Mesendoderm (in vitro differentiated cells): ENCODE data around the gene ATE1.
"Not testable (repeated sequence)": the region's sequence is repeated elsewhere in the genome, so short reads cannot be mapped to it uniquely, and the experiment has no call there.

Source experiments
- DNase-seq: peaks from one replicate; pipeline ENCODE4 v3.0.0; 2013
- H2AK5ac ChIP-seq: 2 replicates; pipeline ENCODE4 v1.6.1; 2013; ENCODE audit warnings: low read length, inconsistent platforms
- H2BK120ac ChIP-seq: 2 replicates; pipeline ENCODE4 v1.6.1; 2013; ENCODE audit warnings: low read depth, mild to moderate bottlenecking, low read length, moderate library complexity, mixed read lengths
- H2BK15ac ChIP-seq: replicated peaks from 2 replicates; pipeline ENCODE4 v1.6.1; 2013; ENCODE audit warnings: low read depth, mild to moderate bottlenecking, moderate library complexity
- H2BK5ac ChIP-seq: 2 replicates; pipeline ENCODE4 v1.6.1; 2013; ENCODE audit warnings: low read length, inconsistent platforms
- H3K18ac ChIP-seq: 2 replicates; pipeline ENCODE4 v1.6.1; 2013; ENCODE audit warnings: mild to moderate bottlenecking, low read length, mixed read lengths
- H3K23ac ChIP-seq: one replicate; pipeline ENCODE4 v1.6.1; 2013; ENCODE audit warnings: low read length
- H3K27ac ChIP-seq: 2 replicates; pipeline ENCODE4 v1.5.1; 2013; ENCODE audit warnings: low read depth, mild to moderate bottlenecking, inconsistent platforms, low read length, moderate library complexity
- H3K27me3 ChIP-seq: 2 replicates; pipeline ENCODE4 v1.6.1; 2013; ENCODE audit warnings: low read length, control low read depth, mild to moderate bottlenecking, inconsistent platforms; ENCODE audit not compliant: insufficient read depth, poor library complexity
- H3K36me3 ChIP-seq: 2 replicates; pipeline ENCODE4 v1.6.1; 2013; ENCODE audit warnings: low read length, inconsistent platforms; ENCODE audit not compliant: control insufficient read depth, insufficient read depth
- H3K4ac ChIP-seq: one replicate; pipeline ENCODE4 v1.6.1; 2013; ENCODE audit warnings: low read depth, mild to moderate bottlenecking, low read length, moderate library complexity
- H3K4me1 ChIP-seq: 2 replicates; pipeline ENCODE4 v1.6.1; 2013; ENCODE audit warnings: low read depth, low read length, inconsistent platforms; ENCODE audit not compliant: control insufficient read depth
- H3K4me2 ChIP-seq: 2 replicates; pipeline ENCODE4 v1.6.1; 2013; ENCODE audit warnings: low read length
- H3K4me3 ChIP-seq: 2 replicates; pipeline ENCODE4 v1.5.1; 2013; ENCODE audit warnings: mild to moderate bottlenecking, low read length
- H3K56ac ChIP-seq: one replicate; pipeline ENCODE4 v1.6.1; 2013; ENCODE audit warnings: low read length
- H3K79me1 ChIP-seq: 2 replicates; pipeline ENCODE4 v1.6.1; 2013; ENCODE audit warnings: low read length, inconsistent platforms
- H3K79me2 ChIP-seq: 2 replicates; pipeline ENCODE4 v1.6.1; 2013; ENCODE audit warnings: mild to moderate bottlenecking, low read length; ENCODE audit not compliant: control insufficient read depth, insufficient read depth
- H3K9ac ChIP-seq: 2 replicates; pipeline ENCODE4 v1.6.1; 2013; ENCODE audit warnings: low read length, inconsistent platforms
- H4K5ac ChIP-seq: one replicate; pipeline ENCODE4 v1.6.1; 2013; ENCODE audit warnings: low read length
- H4K8ac ChIP-seq: one replicate; pipeline ENCODE4 v1.6.1; 2013; ENCODE audit warnings: low read depth, mild to moderate bottlenecking, control low read depth, low read length, moderate library complexity
- WGBS: extraction: QIAGEN DNeasy Blood & Tissue Kit; methylation state at CpG from one replicate; pipeline ENCODE4 v1.1.7; 2013; ENCODE audit warnings: low lambda C conversion rate, missing lambda C conversion rate; ENCODE audit not compliant: insufficient coverage; ENCODE audit errors: extremely low coverage; 5-methylcytosine and 5-hydroxymethylcytosine counted together

The ATE1 gene

DNA sequence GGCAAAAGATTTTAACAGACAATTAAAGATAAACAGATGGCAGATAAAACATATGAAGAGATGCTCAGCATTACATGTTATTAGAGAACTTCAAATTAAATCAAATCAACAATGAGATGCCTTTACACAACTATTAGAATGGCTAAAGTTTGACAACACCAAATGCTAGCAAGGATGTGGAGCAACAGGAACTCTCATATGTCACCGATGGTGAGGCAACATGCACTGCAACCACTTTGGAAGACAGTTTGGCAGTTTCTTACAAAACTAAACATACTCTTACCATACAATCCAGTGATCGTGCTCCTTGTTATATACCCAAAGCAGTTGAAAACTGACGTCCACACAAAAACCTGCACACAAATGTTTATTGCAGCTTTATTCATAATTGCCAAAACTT lies 13.7 kb upstream of the ATE1 start:
- Histone ChIP-seq H3K9ac (no peak overlapping the region), H4K8ac (no peak overlapping the region), H4K5ac (no peak overlapping the region), H3K4me2 (no peak overlapping the region), H3K56ac (no peak overlapping the region), H3K27ac (no peak overlapping the region), H2BK120ac (no peak overlapping the region), H2BK15ac (no peak overlapping the region), H3K4me3 (no peak overlapping the region), H3K23ac (no peak overlapping the region), H3K36me3 (no peaks in the 10 kb centered on the region), H3K4me1 (no peaks in the 10 kb centered on the region), H3K4ac (no peak overlapping the region), H3K79me1 (no peaks in the 10 kb centered on the region), H2AK5ac (no peak overlapping the region), H3K27me3 (no peaks in the 10 kb centered on the region), H3K79me2 (no peaks in the 10 kb centered on the region), H2BK5ac (no peak overlapping the region), H3K18ac (no peak overlapping the region)
- WGBS, result no CpG with 5 or more reads among the region's 3 CpGs
- DNase-seq, result no peak

GRCh38 chr10:121936295-121936694 lies 8.5 kb upstream of the ATE1 start:
- Histone ChIP-seq H3K4me2 (no peak overlapping the region), H3K4me1 (no peaks in the 10 kb centered on the region), H4K8ac (no peak overlapping the region), H3K4me3 (no peak overlapping the region), H3K27me3 (no peaks in the 10 kb centered on the region), H3K27ac (no peak overlapping the region), H3K56ac (no peak overlapping the region), H3K9ac (no peak overlapping the region), H2BK15ac (no peak overlapping the region), H3K4ac (no peak overlapping the region), H2BK5ac (no peak overlapping the region), H4K5ac (no peak overlapping the region), H3K36me3 (no peaks in the 10 kb centered on the region), H3K79me1 (no peaks in the 10 kb centered on the region), H3K18ac (no peak overlapping the region), H2BK120ac (no peak overlapping the region), H3K79me2 (no peaks in the 10 kb centered on the region), H2AK5ac (no peak overlapping the region), H3K23ac (no peak overlapping the region)
- WGBS, result no CpG with 5 or more reads among the region's 2 CpGs
- DNase-seq, result no peak

DNA sequence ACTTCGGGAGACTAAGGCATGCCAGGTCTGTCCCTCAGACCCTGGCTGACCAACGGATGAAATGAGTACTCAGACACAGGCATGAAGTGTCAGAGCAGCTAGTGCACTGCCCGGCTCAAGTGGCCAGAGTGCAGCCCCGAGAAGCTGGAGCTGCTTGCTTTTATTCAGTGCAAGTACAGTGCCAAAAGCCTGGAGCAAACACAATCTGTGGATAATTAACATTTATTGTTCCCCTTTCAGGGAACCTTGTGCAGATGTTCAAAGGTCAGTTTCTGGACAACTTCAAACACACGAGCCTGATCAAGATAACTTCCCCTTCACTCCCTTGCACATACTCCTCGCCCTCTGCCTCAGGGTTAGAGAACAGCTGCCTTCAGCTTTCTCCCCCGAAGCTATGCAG lies 7.9 kb upstream of the ATE1 start:
- H2AK5ac ChIP-seq, result no peak overlapping the region
- no peak for DNase-seq
- no peak overlapping the region for H3K4me3 ChIP-seq
- no peaks in the 10 kb centered on the region for H3K36me3 ChIP-seq
- no peak overlapping the region for H3K18ac ChIP-seq
- no peaks in the 10 kb centered on the region for H3K79me1 ChIP-seq
- H4K8ac ChIP-seq, result no peak overlapping the region
- H4K5ac ChIP-seq, result no peak overlapping the region
- no peaks in the 10 kb centered on the region for H3K4me1 ChIP-seq
- H3K9ac ChIP-seq, result no peak overlapping the region
- H3K4ac ChIP-seq, result no peak overlapping the region
- H3K27me3 ChIP-seq, result no peaks in the 10 kb centered on the region
- no CpG with 5 or more reads among the region's 7 CpGs for WGBS
- H3K4me2 ChIP-seq, result no peak overlapping the region
- H3K56ac ChIP-seq, result no peak overlapping the region
- H2BK15ac ChIP-seq, result no peak overlapping the region
- H3K23ac ChIP-seq, result no peak overlapping the region
- H3K79me2 ChIP-seq, result no peaks in the 10 kb centered on the region
- H3K27ac ChIP-seq, result no peak overlapping the region
- H2BK5ac ChIP-seq, result no peak overlapping the region
- H2BK120ac ChIP-seq, result no peak overlapping the region

DNA sequence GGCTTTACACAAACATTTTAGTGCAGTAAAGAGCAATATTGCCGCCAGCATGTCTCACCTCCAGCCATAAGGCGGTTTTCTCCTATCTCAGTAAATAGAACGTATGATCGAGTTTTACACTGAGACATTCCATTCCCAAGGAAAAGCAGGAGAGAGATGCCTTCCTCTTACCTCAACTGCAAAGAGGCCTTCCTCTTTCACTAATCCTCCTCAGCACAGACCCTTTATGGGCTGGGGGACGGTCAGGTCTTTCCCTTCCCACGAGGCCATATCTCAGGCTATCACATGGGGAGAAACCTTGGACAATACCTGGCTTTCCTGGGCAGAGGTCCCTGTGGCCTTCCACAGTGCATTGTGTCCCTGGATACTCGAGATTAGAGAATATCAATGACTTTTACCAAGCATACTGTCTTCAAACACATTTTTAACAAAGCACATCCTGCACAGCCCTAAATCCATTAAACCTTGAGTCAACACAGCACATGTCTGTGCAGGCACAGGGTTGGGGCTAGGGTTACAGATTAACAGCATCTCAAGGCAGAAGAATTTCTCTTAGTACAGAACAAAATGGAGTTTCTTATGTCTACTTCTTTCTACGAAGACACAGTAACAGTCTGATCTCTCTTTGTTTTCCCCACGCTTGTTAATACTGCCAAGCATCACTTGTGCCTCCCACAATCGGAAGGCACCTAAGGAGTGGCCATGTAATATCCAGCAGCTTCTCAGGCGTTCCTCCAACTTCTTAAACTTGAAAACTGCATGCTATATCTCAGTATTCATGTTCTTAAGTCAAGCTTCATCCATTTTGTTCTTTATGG lies 2.6 kb upstream of the ATE1 start:
- no CpG with 5 or more reads among the region's 11 CpGs for WGBS

GRCh38 chr10:121929585-121930267 lies 1.9 kb upstream of the ATE1 start:
- DNase-seq, result not testable (repeated sequence)
- no CpG with 5 or more reads among the region's 14 CpGs for WGBS

More for the DNA sequence above, 2.6 kb upstream of the ATE1 start:
- H3K79me1 ChIP-seq, H2BK5ac ChIP-seq, H3K4me3 ChIP-seq, H2BK120ac ChIP-seq, H3K36me3 ChIP-seq, H3K4ac ChIP-seq, H4K5ac ChIP-seq, H3K23ac ChIP-seq, H3K9ac ChIP-seq, H3K27ac ChIP-seq, H3K27me3 ChIP-seq, H4K8ac ChIP-seq, H3K4me2 ChIP-seq, H2AK5ac ChIP-seq, H3K18ac ChIP-seq, DNase-seq, H3K56ac ChIP-seq, H2BK15ac ChIP-seq, H3K4me1 ChIP-seq: not testable (repeated sequence)
- peaks cover 13% of the 10 kb centered on the region for H3K79me2 ChIP-seq

More at GRCh38 chr10:121929585-121930267, 1.9 kb upstream of the ATE1 start:
- not testable (repeated sequence) for H3K36me3 ChIP-seq, H3K27me3 ChIP-seq, H4K5ac ChIP-seq, H3K4me3 ChIP-seq, H2AK5ac ChIP-seq, H3K4ac ChIP-seq, H3K4me2 ChIP-seq, H2BK5ac ChIP-seq, H3K79me1 ChIP-seq, H3K9ac ChIP-seq, H3K23ac ChIP-seq, H3K56ac ChIP-seq, H3K4me1 ChIP-seq, H2BK15ac ChIP-seq, H3K27ac ChIP-seq, H2BK120ac ChIP-seq, H3K18ac ChIP-seq, H4K8ac ChIP-seq
- peaks cover 16% of the 10 kb centered on the region for H3K79me2 ChIP-seq
